22Rv1 (cell line): ENCODE results near the gene FHIT.

Experiments
- H3K27ac ChIP-seq: fragments of 450-650 bp; 2 replicates; pipeline ENCODE4 v1.5.1; 2017
- CTCF ChIP-seq: fragments of 450-650 bp; IDR thresholded peaks from 2 replicates; pipeline ENCODE4 v1.5.1; 2017; ENCODE audit warnings: mild to moderate bottlenecking
- ZFX ChIP-seq: fragments of 450-650 bp; IDR thresholded peaks from 2 replicates; pipeline ENCODE4 v1.6.1; 2017; ENCODE audit warnings: antibody characterized with exemption, borderline replicate concordance

The FHIT gene

GRCh38 chr3:59862686-59863085, 1388.6 kb downstream of the FHIT start:
- no peak overlapping the region for H3K27ac ChIP-seq
- no peak for TF ChIP-seq ZFX
- no peak for TF ChIP-seq CTCF

- TF ChIP-seq ZFX (no peak), CTCF (peak; percentile 92)
Observed at GRCh38 chr3:59857589-59858346, 1393.5 kb downstream of the FHIT start.

DNA sequence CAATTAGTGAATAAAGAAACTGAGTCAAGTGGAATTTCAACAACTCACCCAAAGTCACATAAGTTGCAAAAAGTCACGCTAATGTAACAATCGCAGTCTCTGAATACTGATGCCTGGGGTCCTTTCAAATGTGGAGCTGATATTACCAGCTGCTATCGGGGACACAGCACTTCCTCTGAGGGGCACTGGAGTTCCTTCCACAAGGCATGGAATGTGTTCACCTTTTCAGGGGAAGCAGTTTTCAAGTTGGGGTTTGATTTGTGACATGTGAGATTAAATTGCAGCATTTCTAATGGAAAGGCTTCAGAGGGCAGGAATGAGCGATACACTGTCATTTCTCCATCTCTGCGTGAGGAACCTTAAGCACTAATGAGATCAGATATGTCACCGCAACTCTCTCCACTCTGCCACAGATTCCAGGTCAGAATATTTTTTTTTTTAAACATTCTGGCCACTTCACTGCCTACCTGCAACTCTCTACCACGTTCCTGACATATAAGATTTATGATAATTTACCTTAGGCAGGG, 1394.3 kb downstream of the FHIT start:
- no peak for TF ChIP-seq ZFX
- no peak for TF ChIP-seq CTCF
- no peak overlapping the region for H3K27ac ChIP-seq

More at GRCh38 chr3:59857589-59858346, 1393.5 kb downstream of the FHIT start:
- H3K27ac ChIP-seq, result no peak overlapping the region

DNA sequence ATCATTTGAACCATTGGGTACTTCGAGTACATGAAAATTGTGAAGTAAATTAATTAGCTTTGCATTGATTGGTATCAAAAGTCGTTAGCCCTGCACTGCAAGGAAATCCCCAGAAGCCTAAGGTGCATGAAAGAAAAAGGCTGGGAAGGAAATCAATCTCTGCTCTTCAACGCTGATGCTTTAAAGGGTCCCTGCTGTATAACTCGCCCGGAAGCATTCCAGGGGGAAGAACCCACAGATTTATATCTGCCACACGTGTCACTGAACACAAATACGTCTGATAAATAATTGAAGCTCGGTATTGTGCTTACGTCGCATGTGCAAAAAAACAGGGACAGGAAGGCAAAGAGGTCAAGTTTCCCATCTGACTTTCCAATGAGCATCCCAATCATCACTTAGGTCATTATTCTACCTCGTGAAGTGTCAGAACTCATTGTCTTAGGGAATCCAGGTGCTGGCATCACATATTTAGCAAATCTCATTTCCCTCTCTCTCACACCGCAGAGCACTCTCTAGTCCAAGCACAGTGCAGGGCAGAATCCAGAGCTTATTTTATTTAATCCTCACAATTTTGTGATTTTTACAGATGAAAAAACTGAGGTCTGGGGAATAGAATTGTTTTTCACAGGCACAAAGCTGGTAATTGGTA, 1397.1 kb downstream of the FHIT start:
- TF ChIP-seq ZFX (no peak), CTCF (no peak)
- no peak overlapping the region for H3K27ac ChIP-seq

GRCh38 chr3:59850417-59850816, 1400.8 kb downstream of the FHIT start:
- TF ChIP-seq CTCF, result no peak
- no peak for TF ChIP-seq ZFX
- no peak overlapping the region for H3K27ac ChIP-seq

- TF ChIP-seq CTCF, result no peak
- TF ChIP-seq ZFX, result no peak
- no peak overlapping the region for H3K27ac ChIP-seq
Observed at GRCh38 chr3:59845386-59845785, 1405.9 kb downstream of the FHIT start.

GRCh38 chr3:59843821-59844220, 1407.4 kb downstream of the FHIT start:
- no peak overlapping the region for H3K27ac ChIP-seq
- TF ChIP-seq ZFX (no peak), CTCF (no peak)
